Heart left ventricle (tissue), 13 donors: ENCODE measurements around the gene DOCK9.

Experiments
- CTCF ChIP-seq, 12 donors: fragments of 200-600 bp; sonication (generic) in 4 of 12; IDR thresholded peaks; one replicate each; pipeline versions ENCODE4 v1.5.0 to v1.8.0; 2018 to 2022; ENCODE audit warnings: antibody characterized with exemption in 12 of 12, mild to moderate bottlenecking in 5 of 12
- POLR2A ChIP-seq, 2 donors: fragments of 450-650 bp; IDR thresholded peaks; one replicate each; pipeline ENCODE4 v1.6.1; 2017; ENCODE audit warnings: antibody characterized with exemption in 2 of 2, mild to moderate bottlenecking in 2 of 2, moderate library complexity in 2 of 2
- donor health status: ischemic (EF 13 %, LVEDD 7.1; RV severe dilation, severe dysfunction).
- donor health status: DM: no; HTN: yes; CAD: no.
- donor health status: DM: no; HTN: no; CAD: no.
- donor health status: ischemic (EF 25% LVEDD 6.9; RV normal size, moderate dysfunction).
- donor health status: ischemic (EF 25% LVEDD 5.7; RV mildly dilated, moderate dysfunction).
- donor health status: ischemic (EF 35%, LVEDD 5.7; RV mildly dilated, moderate dysfunction).
- donor health status: nonischemic (EF 11% LVEDD 7.7; RV severe dilation, severe dysfunction).
- donor health status: DM: yes; HTN: yes; CAD: no.
- donor health status: PGD.
- donor health status: ischemic (EF 29% LVEDD 5.4; RV normal size, mild dysfunction).
- donor health status: nonischemic (EF 23%, LVEDD 6.1; RV moderate dilation, normal function).

- no peak for TF ChIP-seq CTCF (IDR thresholded peaks at IDR 0.05)
- no peak for TF ChIP-seq POLR2A (IDR thresholded peaks at IDR 0.05)
Observed at GRCh38 chr13:98874029-98874397, 103.9 kb downstream of the DOCK9 start.
